Glutamatergic neuron (in vitro differentiated cells): ENCODE data around the gene AP3D1. TPM values are rescaled to one million over a fixed set of nuclear protein-coding genes. Genes with fewer than 3 reads are reported as not detected.

Experiments used
- DNase-seq: peaks from one replicate; pipeline ENCODE4 v3.0.0; 2022
- H3K27ac Mint-ChIP-seq: one replicate; pipeline ENCODE4 v1.8.0; 2020; ENCODE audit warnings: mild to moderate bottlenecking, mixed read lengths, inconsistent platforms; ENCODE audit not compliant: unreplicated experiment
- H3K27me3 Mint-ChIP-seq: one replicate; pipeline ENCODE4 v1.8.0; 2020; ENCODE audit warnings: mild to moderate bottlenecking, moderate library complexity, mixed read lengths, inconsistent platforms; ENCODE audit not compliant: unreplicated experiment
- H3K36me3 Mint-ChIP-seq: one replicate; pipeline ENCODE4 v1.8.0; 2020; ENCODE audit warnings: mild to moderate bottlenecking, mixed read lengths, inconsistent platforms; ENCODE audit not compliant: unreplicated experiment
- H3K4me1 Mint-ChIP-seq: one replicate; pipeline ENCODE4 v1.8.0; 2020; ENCODE audit warnings: mild to moderate bottlenecking, low read depth, mixed read lengths, inconsistent platforms; ENCODE audit not compliant: unreplicated experiment
- H3K4me3 Mint-ChIP-seq: one replicate; pipeline ENCODE4 v1.8.0; 2020; ENCODE audit warnings: mild to moderate bottlenecking, mixed read lengths, inconsistent platforms; ENCODE audit not compliant: unreplicated experiment
- H3K9me3 Mint-ChIP-seq: one replicate; pipeline ENCODE4 v1.8.0; 2020; ENCODE audit warnings: mild to moderate bottlenecking, moderate library complexity, mixed read lengths, inconsistent platforms; ENCODE audit not compliant: unreplicated experiment
- total RNA-seq: library from RNA; stranded (reverse); fragmentation: NEBNext Ultra II Directional; extraction: Animal tissue kit (Norgen Biotek cat#: 25700); gene quantifications from one replicate; pipeline ENCODE4 v1.2.1, GENCODE V29; 2021; ENCODE audit not compliant: unreplicated experiment
- TF ChIP-seq, protein P1 (sequence below): fragments of 200-600 bp; sonication (generic); IDR thresholded peaks from one replicate; pipeline ENCODE4 v1.5.0; 2021; ENCODE audit not compliant: partially characterized antibody, unreplicated experiment

The AP3D1 gene
- total RNA-seq, 1 donor from 2014 or later: 133 TPM

- DNase-seq: no peak
- Mint-ChIP-seq H3K9me3 (peaks cover 6% of the 10 kb centered on the region), H3K4me3 (no peak overlapping the region), H3K4me1 (no peaks in the 10 kb centered on the region), H3K36me3 (no peaks in the 10 kb centered on the region), H3K27ac (no peak overlapping the region), H3K27me3 (peaks cover 3% of the 10 kb centered on the region)
- TF ChIP-seq, protein P1, sequence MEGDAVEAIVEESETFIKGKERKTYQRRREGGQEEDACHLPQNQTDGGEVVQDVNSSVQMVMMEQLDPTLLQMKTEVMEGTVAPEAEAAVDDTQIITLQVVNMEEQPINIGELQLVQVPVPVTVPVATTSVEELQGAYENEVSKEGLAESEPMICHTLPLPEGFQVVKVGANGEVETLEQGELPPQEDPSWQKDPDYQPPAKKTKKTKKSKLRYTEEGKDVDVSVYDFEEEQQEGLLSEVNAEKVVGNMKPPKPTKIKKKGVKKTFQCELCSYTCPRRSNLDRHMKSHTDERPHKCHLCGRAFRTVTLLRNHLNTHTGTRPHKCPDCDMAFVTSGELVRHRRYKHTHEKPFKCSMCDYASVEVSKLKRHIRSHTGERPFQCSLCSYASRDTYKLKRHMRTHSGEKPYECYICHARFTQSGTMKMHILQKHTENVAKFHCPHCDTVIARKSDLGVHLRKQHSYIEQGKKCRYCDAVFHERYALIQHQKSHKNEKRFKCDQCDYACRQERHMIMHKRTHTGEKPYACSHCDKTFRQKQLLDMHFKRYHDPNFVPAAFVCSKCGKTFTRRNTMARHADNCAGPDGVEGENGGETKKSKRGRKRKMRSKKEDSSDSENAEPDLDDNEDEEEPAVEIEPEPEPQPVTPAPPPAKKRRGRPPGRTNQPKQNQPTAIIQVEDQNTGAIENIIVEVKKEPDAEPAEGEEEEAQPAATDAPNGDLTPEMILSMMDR: no peak
Measured at GRCh38 chr19:2187159-2187558, 35.8 kb upstream of the AP3D1 start.

DNA sequence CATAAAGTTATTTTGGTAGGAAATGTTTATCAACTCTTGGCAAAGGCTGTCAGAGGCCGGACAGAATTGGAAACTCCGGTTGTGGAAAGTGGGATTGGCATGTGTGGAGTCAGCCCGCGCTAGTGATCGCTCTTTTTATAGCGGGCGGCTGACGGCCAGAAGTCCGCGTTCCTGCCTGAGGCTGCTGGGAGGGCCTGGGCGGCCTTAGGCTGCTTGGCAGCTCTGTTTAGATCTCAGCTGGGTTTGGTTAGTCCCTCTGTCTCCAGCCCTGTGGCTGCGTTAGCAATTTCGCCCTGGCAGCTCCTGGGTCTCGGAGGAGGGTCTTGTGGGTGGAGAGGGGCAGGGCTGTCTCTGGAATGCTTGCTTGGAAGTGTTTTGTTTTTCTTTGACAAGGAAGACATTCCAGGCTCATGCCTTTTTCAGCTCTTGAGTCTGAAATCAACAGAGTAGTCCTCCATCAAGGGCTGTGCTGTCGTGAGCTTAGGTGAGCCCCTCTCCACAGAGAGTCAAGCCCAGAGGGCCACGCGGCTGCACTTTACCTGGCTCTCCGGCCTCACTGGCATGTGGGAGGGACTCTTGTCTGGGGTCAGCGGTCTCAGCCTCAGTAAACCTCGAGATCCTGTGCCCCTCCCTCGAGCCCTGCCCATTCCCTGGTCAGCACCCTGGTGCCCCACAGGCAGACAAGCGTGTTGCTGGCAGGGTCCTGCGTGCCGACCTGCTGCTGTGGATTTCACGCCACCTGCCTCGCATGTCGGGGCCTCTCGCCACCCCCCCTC is 34.9 kb upstream of the AP3D1 start:
- no peak for DNase-seq
- H3K4me3 Mint-ChIP-seq: no peak overlapping the region
- H3K4me1 Mint-ChIP-seq: no peaks in the 10 kb centered on the region
- no peaks in the 10 kb centered on the region for H3K36me3 Mint-ChIP-seq
- peaks cover 3% of the 10 kb centered on the region for H3K27me3 Mint-ChIP-seq
- TF ChIP-seq, protein P1: no peak
- H3K9me3 Mint-ChIP-seq: peaks cover 6% of the 10 kb centered on the region
- no peak overlapping the region for H3K27ac Mint-ChIP-seq

GRCh38 chr19:2185734-2186070 is 34.3 kb upstream of the AP3D1 start:
- Mint-ChIP-seq H3K36me3 (no peaks in the 10 kb centered on the region), H3K9me3 (peaks cover 10% of the 10 kb centered on the region), H3K27ac (no peak overlapping the region), H3K27me3 (peaks cover 3% of the 10 kb centered on the region), H3K4me1 (no peaks in the 10 kb centered on the region), H3K4me3 (no peak overlapping the region)
- DNase-seq: no peak
- TF ChIP-seq, protein P1: no peak

GRCh38 chr19:2184422-2184975 is 33.1 kb upstream of the AP3D1 start:
- peaks cover 10% of the 10 kb centered on the region for H3K27me3 Mint-ChIP-seq
- H3K4me3 Mint-ChIP-seq: no peak overlapping the region
- H3K4me1 Mint-ChIP-seq: peaks cover 5% of the 10 kb centered on the region
- H3K36me3 Mint-ChIP-seq: no peaks in the 10 kb centered on the region
- H3K9me3 Mint-ChIP-seq: peaks cover 15% of the 10 kb centered on the region
- DNase-seq: no peak
- H3K27ac Mint-ChIP-seq: no peak overlapping the region
- TF ChIP-seq, protein P1: no peak

DNA sequence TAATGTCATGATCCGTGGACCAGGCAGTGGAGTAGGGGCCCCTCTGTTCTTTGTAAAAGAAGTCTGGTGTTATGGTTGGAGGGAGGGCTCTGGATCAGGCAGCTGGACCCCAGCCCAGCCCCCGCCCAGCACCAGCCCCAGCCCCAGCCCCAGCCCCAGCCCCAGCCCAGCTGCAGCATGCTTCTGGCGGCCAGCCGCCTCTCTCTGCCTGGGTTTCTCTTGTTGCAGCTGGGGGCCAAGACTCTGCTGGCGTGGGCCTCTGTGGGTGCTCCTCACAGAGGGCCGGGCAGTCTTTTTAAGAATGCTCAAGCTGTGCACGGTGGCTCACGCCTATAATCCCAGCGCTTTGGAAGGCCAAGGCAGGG is 30.2 kb upstream of the AP3D1 start:
- H3K9me3 Mint-ChIP-seq: peaks cover 11% of the 10 kb centered on the region
- no peak overlapping the region for H3K27ac Mint-ChIP-seq
- peak overlapping the region; percentile 25 for H3K4me3 Mint-ChIP-seq
- H3K27me3 Mint-ChIP-seq: peaks cover 12% of the 10 kb centered on the region
- peaks cover 7% of the 10 kb centered on the region for H3K4me1 Mint-ChIP-seq
- no peaks in the 10 kb centered on the region for H3K36me3 Mint-ChIP-seq
- TF ChIP-seq, protein P1: no peak
- DNase-seq: no peak
